GM21528 (cell line): ENCODE measurements around the gene CST3.
"Not testable (repeated sequence)": the region's sequence is repeated elsewhere in the genome, so short reads cannot be mapped to it uniquely, and the experiment has no call there.

Experiments used
- ATAC-seq: cut with Tn5 transposase; IDR thresholded peaks from one replicate; pipeline ENCODE4 v1.9.1; 2021; ENCODE audit warnings: mild to moderate bottlenecking, moderate library complexity; ENCODE audit not compliant: unreplicated experiment, low FRiP score

Gene CST3

GRCh38 chr20:23645575-23645974 lies 7.8 kb upstream of the CST3 start:
- ATAC-seq = no peak

- ATAC-seq = no peak
Measured at GRCh38 chr20:23644164-23644563, 6.4 kb upstream of the CST3 start.

GRCh38 chr20:23643659-23644058 lies 5.9 kb upstream of the CST3 start:
- no peak for ATAC-seq

GRCh38 chr20:23641936-23642751 lies 4.4 kb upstream of the CST3 start:
- ATAC-seq = no peak

- ATAC-seq = no peak
Measured at GRCh38 chr20:23640671-23641667, 3.2 kb upstream of the CST3 start.

GRCh38 chr20:23640018-23640601 lies 2.4 kb upstream of the CST3 start:
- no peak for ATAC-seq

GRCh38 chr20:23639490-23639958 lies 1.8 kb upstream of the CST3 start:
- ATAC-seq = no peak

GRCh38 chr20:23638309-23638708 lies 554 bp upstream of the CST3 start:
- no peak for ATAC-seq

- ATAC-seq = no peak
Measured at GRCh38 chr20:23636908-23637281, 860 bp downstream of the CST3 start.

GRCh38 chr20:23636182-23636907 lies 1.4 kb downstream of the CST3 start:
- no peak for ATAC-seq

- not testable (repeated sequence) for ATAC-seq
Measured at GRCh38 chr20:23635768-23636090, 2.0 kb downstream of the CST3 start.

- no peak for ATAC-seq
Measured at GRCh38 chr20:23634985-23635767, 2.6 kb downstream of the CST3 start.

GRCh38 chr20:23634044-23634801 lies 3.5 kb downstream of the CST3 start:
- ATAC-seq = no peak

GRCh38 chr20:23632711-23633573 lies 4.8 kb downstream of the CST3 start:
- no peak for ATAC-seq

GRCh38 chr20:23631981-23632710 lies 5.6 kb downstream of the CST3 start:
- ATAC-seq = no peak

- no peak for ATAC-seq
Measured at GRCh38 chr20:23631226-23631822, 6.4 kb downstream of the CST3 start.

- no peak for ATAC-seq
Measured at GRCh38 chr20:23630392-23630849, 7.3 kb downstream of the CST3 start.
